ENCODE results near the gene DIPK1C.

DNA sequence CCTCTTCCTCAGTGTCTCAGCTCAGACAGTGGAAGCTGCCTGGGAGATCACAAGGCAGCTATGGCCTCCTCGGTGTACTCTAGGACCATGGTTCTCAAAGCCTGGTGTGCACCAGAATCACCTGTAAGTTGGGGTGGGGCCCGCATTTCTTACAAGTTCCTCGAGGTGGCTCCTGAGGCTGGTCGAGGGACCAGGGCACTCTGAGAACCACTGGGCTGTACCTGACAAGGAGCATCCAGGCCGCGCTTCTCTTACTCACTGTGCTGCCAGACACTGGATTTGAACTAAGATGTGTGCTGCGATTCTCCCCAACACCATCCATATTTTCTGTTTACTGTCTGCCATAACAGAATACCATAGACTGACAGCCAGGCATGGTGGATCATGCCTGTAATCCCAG, 59.5 kb downstream of the DIPK1C start:
- TF ChIP-seq, protein P1, sequence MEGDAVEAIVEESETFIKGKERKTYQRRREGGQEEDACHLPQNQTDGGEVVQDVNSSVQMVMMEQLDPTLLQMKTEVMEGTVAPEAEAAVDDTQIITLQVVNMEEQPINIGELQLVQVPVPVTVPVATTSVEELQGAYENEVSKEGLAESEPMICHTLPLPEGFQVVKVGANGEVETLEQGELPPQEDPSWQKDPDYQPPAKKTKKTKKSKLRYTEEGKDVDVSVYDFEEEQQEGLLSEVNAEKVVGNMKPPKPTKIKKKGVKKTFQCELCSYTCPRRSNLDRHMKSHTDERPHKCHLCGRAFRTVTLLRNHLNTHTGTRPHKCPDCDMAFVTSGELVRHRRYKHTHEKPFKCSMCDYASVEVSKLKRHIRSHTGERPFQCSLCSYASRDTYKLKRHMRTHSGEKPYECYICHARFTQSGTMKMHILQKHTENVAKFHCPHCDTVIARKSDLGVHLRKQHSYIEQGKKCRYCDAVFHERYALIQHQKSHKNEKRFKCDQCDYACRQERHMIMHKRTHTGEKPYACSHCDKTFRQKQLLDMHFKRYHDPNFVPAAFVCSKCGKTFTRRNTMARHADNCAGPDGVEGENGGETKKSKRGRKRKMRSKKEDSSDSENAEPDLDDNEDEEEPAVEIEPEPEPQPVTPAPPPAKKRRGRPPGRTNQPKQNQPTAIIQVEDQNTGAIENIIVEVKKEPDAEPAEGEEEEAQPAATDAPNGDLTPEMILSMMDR (IDR thresholded peaks at IDR 0.05) = no peak
- TF ChIP-seq EZH2 (IDR thresholded peaks at IDR 0.05) = no peak

Data from neural progenitor cell (in vitro differentiated cells).